ENCODE results near the gene VPS37B.
"Not testable (repeated sequence)": the region's sequence is repeated elsewhere in the genome, so short reads cannot be mapped to it uniquely, and the experiment has no call there.

Gene VPS37B

GRCh38 chr12:122882908-122883558 is 12.9 kb downstream of the VPS37B start:
- DNase-seq (ENCODE audit: low read depth): no peak
- TF ChIP-seq CTCF (conservative IDR thresholded peaks at IDR 0.05; ENCODE audit: control insufficient read depth, insufficient read depth, low read depth, low read length): no peak
- H3K4me3 ChIP-seq (ENCODE audit: control insufficient read depth, low read depth, low read length): no peak overlapping the region

GRCh38 chr12:122880668-122881067 is 15.3 kb downstream of the VPS37B start:
- DNase-seq (ENCODE audit: low read depth): peak; percentile 81
- H3K4me3 ChIP-seq (ENCODE audit: control insufficient read depth, low read depth, low read length): no peak overlapping the region
- peak; percentile 77 for TF ChIP-seq CTCF (conservative IDR thresholded peaks at IDR 0.05; ENCODE audit: control insufficient read depth, insufficient read depth, low read depth, low read length)

GRCh38 chr12:122880155-122880667 is 15.7 kb downstream of the VPS37B start:
- H3K4me3 ChIP-seq (ENCODE audit: control insufficient read depth, low read depth, low read length): no peak overlapping the region
- TF ChIP-seq CTCF (conservative IDR thresholded peaks at IDR 0.05; ENCODE audit: control insufficient read depth, insufficient read depth, low read depth, low read length): no peak
- no peak for DNase-seq (ENCODE audit: low read depth)

GRCh38 chr12:122878780-122879612 is 16.9 kb downstream of the VPS37B start:
- no peak for TF ChIP-seq CTCF (conservative IDR thresholded peaks at IDR 0.05; ENCODE audit: control insufficient read depth, insufficient read depth, low read depth, low read length)
- DNase-seq (ENCODE audit: low read depth): no peak
- H3K4me3 ChIP-seq (ENCODE audit: control insufficient read depth, low read depth, low read length): no peak overlapping the region

GRCh38 chr12:122876731-122877130 is 19.2 kb downstream of the VPS37B start:
- no peak for TF ChIP-seq CTCF (conservative IDR thresholded peaks at IDR 0.05; ENCODE audit: control insufficient read depth, insufficient read depth, low read depth, low read length)
- DNase-seq (ENCODE audit: low read depth): no peak
- no peak overlapping the region for H3K4me3 ChIP-seq (ENCODE audit: control insufficient read depth, low read depth, low read length)

- not testable (repeated sequence) for DNase-seq (ENCODE audit: low read depth); H3K4me3 ChIP-seq (ENCODE audit: control insufficient read depth, low read depth, low read length)
Observed at GRCh38 chr12:122876281-122876680, 19.6 kb downstream of the VPS37B start.

GRCh38 chr12:122875590-122876220 is 20.2 kb downstream of the VPS37B start:
- no peak for DNase-seq (ENCODE audit: low read depth)

More at GRCh38 chr12:122875590-122876220, 20.2 kb downstream of the VPS37B start:
- no peak for TF ChIP-seq CTCF (conservative IDR thresholded peaks at IDR 0.05; ENCODE audit: control insufficient read depth, insufficient read depth, low read depth, low read length)
- H3K4me3 ChIP-seq (ENCODE audit: control insufficient read depth, low read depth, low read length): no peak overlapping the region
